Fibroblast of the aortic adventitia (primary cell): ENCODE measurements around the gene TNKS1BP1. TPM values are rescaled to one million over a fixed set of nuclear protein-coding genes. Genes with fewer than 3 reads are reported as not detected.

Experiments used
- DNase-seq: peaks from one replicate; pipeline ENCODE4 v3.0.0-alpha.2; 2010; ENCODE audit warnings: low read depth
- H3K4me3 ChIP-seq: 2 replicates; pipeline ENCODE4 v1.5.1; 2011; ENCODE audit warnings: low read depth, mild to moderate bottlenecking, control low read depth, low read length, moderate library complexity
- total RNA-seq: library from RNA; depleted of rRNA; stranded (reverse); fragments of >200 nt; gene quantifications from 2 replicates; pipeline ENCODE4 v1.2.3, GENCODE V29; 2012; ENCODE audit warnings: low replicate concordance
- TF ChIP-seq, protein P1 (sequence below): IDR thresholded peaks from 2 replicates; pipeline ENCODE4 v1.5.1; 2011; ENCODE audit warnings: mild to moderate bottlenecking, low read length, control low read depth, inconsistent platforms; ENCODE audit not compliant: insufficient read depth

Gene TNKS1BP1
- total RNA-seq, 1 donor: 70.0 TPM

DNA sequence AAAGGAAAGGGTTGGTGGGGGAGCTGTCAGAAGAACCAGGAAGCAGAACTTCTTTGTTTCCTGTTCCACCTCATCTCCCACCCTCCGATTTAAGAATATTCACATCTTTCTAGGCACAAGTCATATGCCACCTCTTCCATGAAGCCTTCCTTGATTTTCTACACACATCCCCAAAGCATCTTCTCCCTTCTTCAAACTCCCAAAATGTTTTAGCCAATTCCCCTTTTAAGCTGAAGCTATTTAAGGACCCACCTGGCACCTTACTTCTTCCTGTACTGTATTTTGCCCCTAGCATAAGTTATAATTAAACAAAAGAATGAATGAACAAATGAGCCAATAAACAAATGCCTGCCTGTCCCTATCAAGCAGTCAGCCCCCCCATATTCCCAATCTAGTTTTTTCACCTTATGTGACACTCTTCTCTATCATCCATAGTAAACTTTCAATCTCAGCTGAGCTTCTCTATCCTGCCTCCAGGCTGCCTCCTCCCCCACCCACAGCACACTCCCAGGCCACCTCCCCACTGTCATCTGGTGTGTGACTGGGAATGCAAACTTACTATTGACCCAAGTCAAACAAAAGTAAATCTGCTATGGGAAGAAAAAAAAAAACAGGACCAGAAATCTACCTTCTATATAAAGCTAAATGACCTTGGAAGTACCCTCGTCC is 3.9 kb downstream of the TNKS1BP1 start:
- DNase-seq: no peak
- peak overlapping the region; percentile 73 for H3K4me3 ChIP-seq
- TF ChIP-seq, protein P1, sequence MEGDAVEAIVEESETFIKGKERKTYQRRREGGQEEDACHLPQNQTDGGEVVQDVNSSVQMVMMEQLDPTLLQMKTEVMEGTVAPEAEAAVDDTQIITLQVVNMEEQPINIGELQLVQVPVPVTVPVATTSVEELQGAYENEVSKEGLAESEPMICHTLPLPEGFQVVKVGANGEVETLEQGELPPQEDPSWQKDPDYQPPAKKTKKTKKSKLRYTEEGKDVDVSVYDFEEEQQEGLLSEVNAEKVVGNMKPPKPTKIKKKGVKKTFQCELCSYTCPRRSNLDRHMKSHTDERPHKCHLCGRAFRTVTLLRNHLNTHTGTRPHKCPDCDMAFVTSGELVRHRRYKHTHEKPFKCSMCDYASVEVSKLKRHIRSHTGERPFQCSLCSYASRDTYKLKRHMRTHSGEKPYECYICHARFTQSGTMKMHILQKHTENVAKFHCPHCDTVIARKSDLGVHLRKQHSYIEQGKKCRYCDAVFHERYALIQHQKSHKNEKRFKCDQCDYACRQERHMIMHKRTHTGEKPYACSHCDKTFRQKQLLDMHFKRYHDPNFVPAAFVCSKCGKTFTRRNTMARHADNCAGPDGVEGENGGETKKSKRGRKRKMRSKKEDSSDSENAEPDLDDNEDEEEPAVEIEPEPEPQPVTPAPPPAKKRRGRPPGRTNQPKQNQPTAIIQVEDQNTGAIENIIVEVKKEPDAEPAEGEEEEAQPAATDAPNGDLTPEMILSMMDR: no peak

DNA sequence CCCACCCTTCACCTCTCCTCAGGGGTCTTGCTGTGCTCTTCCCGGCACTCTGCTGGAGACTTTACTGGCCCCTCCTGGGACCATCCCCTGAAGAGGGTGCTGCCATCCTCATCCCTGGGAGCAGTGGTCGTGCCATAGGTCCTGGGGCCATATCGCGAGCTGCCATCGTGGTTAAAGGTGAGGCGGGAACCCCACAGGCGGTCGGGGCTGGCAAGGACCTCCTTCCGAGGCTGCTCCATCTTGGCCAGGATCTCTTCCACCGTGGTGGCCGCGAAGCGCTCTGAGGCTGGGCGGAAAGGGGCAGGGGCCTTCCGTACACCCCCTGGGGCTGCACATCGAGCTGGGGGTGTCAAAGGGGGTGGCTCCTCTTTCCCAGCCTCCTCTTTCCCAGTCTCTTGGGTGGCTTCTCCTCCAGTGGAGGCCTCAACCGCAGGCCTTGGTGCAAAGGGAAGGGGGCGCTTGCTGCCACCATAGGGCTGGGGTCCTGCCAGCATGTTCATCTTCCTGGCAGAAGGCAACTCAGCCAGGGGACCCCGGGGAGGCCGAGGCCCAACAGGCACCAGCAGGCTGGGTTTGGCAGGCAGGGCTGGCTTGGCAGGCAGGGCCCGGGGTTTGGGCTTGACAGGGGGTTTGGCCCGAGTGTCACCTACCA is 4.6 kb downstream of the TNKS1BP1 start:
- DNase-seq: no peak
- H3K4me3 ChIP-seq: no peak overlapping the region
- TF ChIP-seq, protein P1: no peak

DNA sequence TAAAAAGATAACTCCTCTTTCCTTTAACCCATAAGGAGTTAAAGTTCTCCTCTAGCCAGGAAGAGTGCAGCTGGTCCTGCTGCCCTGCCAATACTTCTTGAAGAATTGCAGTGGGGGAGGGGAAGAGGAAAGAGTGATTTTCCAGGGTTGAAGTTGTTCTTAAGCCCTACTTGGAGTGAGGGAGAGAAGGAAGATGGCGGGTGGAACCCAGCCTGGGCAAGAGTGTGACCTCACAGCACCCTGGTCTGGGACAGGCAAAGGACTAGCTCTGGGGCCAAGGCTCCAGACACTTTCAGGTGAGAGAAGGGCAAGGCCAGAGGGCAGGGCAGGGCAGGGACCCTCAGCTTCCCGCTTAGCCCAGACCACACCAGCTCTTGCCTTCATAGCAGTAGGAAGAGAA is 6.6 kb downstream of the TNKS1BP1 start:
- peak; percentile 62 for DNase-seq
- TF ChIP-seq, protein P1: no peak
- H3K4me3 ChIP-seq: no peak overlapping the region

DNA sequence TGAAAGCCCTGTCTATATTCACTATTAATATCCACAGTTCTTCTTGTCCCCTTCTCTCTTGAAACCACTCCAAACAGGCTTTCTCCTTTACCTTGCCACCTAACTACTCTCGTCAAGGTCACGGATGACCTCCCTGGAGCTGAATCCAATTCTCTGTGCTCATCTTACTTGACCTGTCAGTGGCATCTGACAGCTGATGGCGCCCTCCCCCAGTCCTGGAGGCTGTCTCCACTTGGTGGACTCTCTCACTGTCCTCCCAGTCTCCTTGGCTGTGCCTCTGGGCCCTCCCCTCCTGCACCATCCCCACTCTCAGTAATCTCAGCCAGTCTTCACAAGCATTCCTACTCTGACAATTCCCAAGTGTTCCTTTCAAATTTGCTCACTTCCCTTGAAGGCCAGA is 8.7 kb downstream of the TNKS1BP1 start:
- TF ChIP-seq, protein P1: no peak
- no peak for DNase-seq
- H3K4me3 ChIP-seq: no peak overlapping the region

DNA sequence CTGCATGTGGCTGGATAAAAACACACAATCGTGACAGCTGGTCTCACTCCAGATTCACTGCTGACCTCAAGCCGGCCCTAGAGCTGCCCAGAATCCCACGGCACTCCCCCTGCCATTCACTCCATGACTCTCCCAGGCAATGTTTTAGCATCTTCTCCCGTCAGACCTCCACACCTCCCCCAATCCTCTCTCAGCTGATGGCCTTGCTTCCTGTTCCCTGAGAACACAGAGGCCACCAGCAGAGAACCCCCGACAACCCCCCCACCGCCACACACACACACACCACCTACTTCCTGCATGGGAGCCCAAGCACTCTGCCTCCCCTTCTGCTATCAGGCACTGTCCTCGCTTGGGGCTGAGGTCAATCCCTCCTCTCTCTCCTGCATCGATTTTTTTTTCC is 9.3 kb downstream of the TNKS1BP1 start:
- no peak overlapping the region for H3K4me3 ChIP-seq
- TF ChIP-seq, protein P1: no peak
- DNase-seq: no peak

DNA sequence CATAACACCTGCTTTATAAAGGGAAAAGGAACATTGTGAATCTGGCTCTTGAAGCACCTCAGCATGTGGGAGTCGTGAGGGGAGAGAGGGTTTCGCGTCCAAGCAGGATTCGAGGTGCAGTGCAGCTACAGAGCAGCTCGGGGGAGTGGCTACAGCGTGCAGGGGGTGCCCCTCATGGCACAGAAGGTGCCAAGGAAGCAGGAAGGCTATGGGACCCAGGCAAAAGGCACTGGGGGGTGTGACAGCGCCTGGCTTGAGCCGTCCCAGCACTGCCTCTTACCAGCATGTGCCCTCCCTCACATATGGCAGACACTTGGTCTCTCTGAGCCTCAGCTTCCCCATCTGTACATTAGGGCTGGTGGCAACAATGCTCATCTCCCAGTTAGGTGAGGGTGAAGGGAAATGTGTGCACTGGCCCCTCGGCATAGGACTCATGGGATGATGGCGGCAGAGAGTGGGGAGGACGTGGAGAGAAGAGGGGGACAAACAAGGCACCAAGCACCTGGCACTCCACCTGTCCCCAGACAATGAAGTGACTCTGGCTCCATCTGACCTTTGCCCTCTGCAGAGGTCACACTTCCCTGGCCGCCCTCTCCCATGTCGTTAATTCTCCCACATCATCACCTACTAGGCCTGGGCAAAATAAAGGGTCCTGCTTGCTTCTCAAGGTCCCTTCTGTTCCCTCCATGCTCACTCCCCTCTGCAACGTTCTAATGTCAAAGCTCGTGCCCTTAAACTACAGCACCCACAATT is 10.4 kb downstream of the TNKS1BP1 start:
- H3K4me3 ChIP-seq: no peak overlapping the region
- no peak for DNase-seq
- TF ChIP-seq, protein P1: no peak
